SW480 (cell line): Measurements from ENCODE around the gene PPM1F.
A peak's percentile ranks its signal among the peaks of the same experiment; 100 is the strongest.
"Not testable (repeated sequence)": the region's sequence is repeated elsewhere in the genome, so short reads cannot be mapped to it uniquely, and the experiment has no call there.

Experiments
- DNase-seq: peaks from one replicate; pipeline ENCODE4 v3.0.0-alpha.2; 2016; ENCODE audit warnings: low spot score

PPM1F gene

GRCh38 chr22:21940521-21940920 lies 12.1 kb downstream of the PPM1F start:
- no peak for DNase-seq

DNA sequence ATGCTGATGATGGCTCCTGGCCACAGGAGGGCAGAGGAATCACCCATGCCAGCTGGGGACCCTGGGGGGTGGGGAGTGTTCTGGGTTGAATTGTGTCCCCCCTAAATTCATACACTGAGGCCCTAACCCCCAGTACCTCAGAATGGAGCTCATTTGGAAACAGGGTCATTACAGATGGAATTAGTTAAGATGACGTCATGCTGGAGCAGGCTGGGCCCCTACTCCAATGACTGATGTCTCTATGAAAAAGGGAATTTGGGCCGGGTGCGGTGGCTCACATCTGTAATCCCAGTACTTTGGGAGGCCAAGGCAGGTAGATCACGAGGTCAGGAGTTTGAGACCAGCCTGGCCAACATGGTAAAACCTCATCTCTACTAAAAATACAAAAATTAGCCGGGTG lies 12.7 kb downstream of the PPM1F start:
- DNase-seq, result not testable (repeated sequence)

DNA sequence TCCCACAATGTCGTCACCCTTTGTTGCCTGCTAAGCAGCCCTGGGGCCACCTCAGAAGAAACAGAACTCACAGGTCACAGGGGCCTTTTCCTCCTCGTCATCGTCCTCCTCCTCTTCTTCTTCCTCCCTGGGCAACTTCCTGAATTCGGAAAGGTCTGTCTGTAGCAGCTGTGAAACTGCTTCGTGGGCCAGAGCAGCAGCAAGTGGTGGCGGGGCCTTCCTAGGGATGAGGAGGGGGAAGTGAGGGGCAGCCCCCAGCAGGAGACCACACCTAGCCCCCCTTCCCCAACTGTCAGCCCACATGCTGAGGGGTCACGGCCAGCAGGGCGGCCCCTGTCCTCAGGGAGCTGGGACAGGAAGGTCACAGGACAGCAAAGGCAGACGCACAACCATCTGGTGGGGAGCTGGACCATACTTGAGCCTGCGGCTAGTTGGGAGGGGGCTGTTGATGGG lies 13.2 kb downstream of the PPM1F start:
- no peak for DNase-seq

GRCh38 chr22:21938906-21939305 lies 13.7 kb downstream of the PPM1F start:
- no peak for DNase-seq

DNA sequence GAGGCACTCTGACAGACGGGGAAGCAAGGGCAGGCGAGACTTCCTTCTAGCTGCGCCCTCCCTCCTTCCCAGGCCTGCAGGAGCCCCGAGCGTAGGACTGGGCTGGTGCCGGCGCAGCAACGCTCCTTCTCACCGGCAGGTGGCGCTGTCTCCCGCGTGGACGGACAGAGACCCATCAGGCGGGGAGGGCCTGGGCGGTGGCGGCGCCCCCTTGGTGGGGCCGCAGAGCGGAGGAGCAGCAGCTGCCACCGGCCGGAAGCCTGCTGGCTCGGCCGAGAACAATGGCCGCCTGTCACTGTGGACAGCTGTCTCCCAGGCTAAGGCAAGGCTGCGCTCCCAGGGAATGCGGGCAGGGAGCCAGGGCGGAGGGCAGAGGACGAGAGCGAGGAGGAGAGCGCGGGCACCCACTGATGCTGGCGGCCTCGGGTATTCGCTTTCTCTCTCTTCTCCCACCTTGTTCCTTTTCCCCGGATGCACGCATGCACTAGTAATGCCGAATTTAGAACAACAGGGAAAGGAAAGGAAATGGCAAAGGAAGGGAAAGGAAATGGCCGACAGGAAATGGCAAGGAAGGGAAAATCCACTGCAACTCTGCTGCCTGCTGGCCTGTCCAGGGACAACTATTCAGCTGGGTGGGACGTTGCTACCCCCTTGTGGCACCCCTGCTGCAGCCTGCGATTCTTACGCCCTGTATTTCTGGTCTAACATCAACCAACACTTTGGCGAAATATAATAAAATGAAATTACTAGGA lies 14.4 kb downstream of the PPM1F start:
- DNase-seq, result peak; percentile 82

GRCh38 chr22:21937821-21938070 lies 14.9 kb downstream of the PPM1F start:
- peak; percentile 18 for DNase-seq

GRCh38 chr22:21937041-21937820 lies 15.4 kb downstream of the PPM1F start:
- DNase-seq, result no peak

- no peak for DNase-seq
Measured at GRCh38 chr22:21936151-21936775, 16.4 kb downstream of the PPM1F start.

- no peak for DNase-seq
Measured at GRCh38 chr22:21933910-21934309, 18.7 kb downstream of the PPM1F start.

GRCh38 chr22:21933413-21933812 lies 19.2 kb downstream of the PPM1F start:
- no peak for DNase-seq

DNA sequence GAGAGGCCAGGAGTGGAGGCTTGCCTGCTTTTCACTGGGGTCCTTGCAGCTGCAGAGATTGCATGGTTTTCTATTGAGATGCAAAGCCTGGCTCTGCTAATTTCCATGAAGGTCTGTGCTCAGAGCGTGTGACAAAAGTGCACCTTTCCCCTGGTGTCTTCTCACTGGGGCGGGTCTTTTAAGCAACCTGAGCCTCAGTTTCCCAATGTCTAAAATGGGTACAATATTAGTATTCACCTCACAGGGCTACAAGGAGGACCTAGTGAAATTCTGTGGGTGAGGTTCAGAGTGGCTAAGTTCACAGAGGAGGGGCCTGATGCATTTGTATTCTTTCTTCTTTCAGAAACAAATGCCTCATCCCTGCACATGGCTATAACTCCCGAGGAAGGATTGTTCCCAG lies 20.3 kb downstream of the PPM1F start:
- no peak for DNase-seq

GRCh38 chr22:21931056-21931455 lies 21.6 kb downstream of the PPM1F start:
- no peak for DNase-seq

DNA sequence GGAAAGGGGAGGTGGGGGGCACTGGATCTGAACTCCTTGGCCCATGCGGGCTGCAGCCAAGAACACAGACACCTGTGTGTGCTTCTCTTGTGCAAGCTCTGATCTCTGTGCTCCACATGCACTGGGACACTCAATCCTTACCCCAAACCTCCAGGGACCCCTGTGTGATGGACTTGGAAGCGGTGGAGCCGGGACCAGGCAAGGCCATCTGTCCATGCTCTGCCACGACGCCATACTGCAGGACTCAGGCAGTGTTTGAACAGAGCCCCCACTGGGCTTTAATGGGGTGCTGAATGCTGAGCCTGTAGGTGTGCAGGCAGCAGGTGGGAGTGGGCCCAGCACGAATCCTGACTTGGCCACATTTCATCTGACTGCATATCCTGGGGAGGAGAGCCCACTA lies 23.4 kb downstream of the PPM1F start:
- DNase-seq, result no peak

DNA sequence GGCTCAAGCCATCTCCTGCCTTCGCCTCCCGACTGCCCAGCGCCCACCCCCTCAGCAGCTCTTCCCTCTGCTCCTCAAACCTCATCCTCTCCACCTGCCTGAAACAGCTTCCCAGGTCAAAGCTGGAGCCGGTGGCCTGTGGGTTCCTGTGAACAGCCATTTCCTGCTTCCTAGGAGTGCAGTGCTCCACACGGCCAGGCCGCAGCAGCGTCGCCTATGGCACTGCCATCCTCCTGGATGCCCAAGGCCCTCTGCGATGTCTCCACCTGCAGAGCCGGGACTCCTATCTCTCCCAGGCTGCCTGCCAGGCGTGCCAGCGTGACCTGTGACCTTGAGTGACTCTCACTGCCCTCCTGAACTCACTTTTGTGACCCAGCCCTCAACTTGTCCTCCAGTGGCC lies 24.6 kb downstream of the PPM1F start:
- no peak for DNase-seq

- DNase-seq, result no peak
Measured at GRCh38 chr22:21927174-21927823, 25.3 kb downstream of the PPM1F start.

- DNase-seq, result no peak
Measured at GRCh38 chr22:21926728-21927127, 25.9 kb downstream of the PPM1F start.

GRCh38 chr22:21923163-21923561 lies 29.5 kb downstream of the PPM1F start:
- DNase-seq, result no peak

DNA sequence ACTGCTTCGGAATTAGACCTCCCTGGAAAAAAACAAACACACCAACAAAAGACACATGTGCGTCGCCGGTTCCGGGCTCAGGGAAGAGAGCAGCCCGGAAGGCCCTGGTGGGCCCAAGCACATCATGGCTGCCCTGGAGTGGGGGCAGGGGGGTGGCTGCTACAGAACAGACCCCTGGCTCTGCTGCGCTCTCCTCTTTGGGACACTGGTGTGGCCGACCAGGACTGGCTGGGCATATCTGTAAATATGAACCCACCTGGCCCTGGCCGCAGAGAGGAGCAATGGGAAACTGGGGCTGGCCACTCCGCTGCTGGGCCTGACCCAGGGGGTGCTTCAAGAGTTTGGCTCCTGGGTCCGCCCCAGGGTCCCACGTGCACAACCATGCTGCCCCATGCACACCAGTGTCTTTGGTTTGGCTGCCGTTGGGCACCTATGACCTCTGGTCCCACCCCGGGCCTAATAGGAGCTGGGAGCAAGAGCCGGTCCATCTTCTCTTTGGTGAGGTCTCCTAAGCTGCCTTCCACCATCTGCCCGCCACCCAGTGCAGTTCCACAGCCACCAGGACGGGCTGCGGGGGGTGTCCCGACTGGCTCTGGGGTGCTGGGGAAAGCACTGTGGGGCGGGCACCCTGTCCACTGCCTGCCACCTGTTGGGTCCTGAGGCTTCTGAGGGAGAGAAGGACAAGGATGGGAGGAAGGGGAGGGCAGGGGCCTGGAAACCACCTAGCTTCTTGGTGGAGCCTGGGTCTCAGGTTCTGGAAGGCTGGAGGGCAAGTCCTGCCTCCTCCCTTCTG lies 30.1 kb downstream of the PPM1F start:
- DNase-seq, result no peak

DNA sequence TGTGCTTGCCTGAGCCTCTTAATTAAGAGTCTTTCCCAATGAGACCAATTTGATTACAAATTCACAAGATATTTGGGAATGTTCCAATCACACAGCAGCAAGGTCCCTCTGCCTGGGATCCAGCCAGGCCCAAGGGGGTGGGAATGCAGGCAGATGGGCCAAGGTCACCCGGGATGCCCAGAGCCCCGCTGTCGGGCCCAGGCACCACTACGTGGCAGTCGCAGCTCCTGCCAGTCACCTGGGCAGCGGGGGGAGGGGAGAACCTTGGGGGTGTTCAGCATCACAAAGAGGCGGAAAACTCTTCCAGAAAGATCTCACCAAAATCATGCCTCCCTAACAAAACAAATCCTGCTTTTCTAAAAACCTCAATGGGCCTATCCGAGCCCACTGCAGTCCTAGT lies 30.9 kb downstream of the PPM1F start:
- DNase-seq, result no peak

- DNase-seq, result no peak
Measured at GRCh38 chr22:21921184-21921721, 31.4 kb downstream of the PPM1F start.

- DNase-seq, result no peak
Measured at GRCh38 chr22:21920341-21921183, 32.1 kb downstream of the PPM1F start.
